WTC11 (cell line): ENCODE measurements around the gene CAMK2B. TPM values are rescaled to one million over a fixed set of nuclear protein-coding genes. Genes with fewer than 3 reads are reported as not detected.

Experiments
- ATAC-seq: fragments of 200-7000 bp; cut with Tn5 transposase; 2 replicates; pipeline ENCODE4 v1.10.0; 2021; ENCODE audit warnings: mild to moderate bottlenecking, moderate library complexity
- CTCF ChIA-PET: fragments of 300-600 bp; sonication (Branson Sonifier 250); formaldehyde crosslinking; loops from one replicate; lab custom pipeline; 2021; ENCODE audit warnings: antibody characterized with exemption; lab: Charles Lee
- POLR2A ChIA-PET: fragments of 350-600 bp; sonication (Branson Sonifier 250); formaldehyde crosslinking; loops from one replicate; lab custom pipeline; 2021; ENCODE audit warnings: antibody characterized with exemption; lab: Charles Lee
- DNase-seq: peaks from one replicate; pipeline ENCODE4 v3.0.0; 2021; ENCODE audit warnings: low spot score
- H3K27ac Mint-ChIP-seq: 2 replicates; pipeline ENCODE4 v1.8.0; 2021; ENCODE audit warnings: mixed read lengths
- H3K27me3 Mint-ChIP-seq: 2 replicates; pipeline ENCODE4 v1.8.0; 2021; ENCODE audit warnings: low read depth, mild to moderate bottlenecking, moderate library complexity, mixed read lengths
- H3K36me3 Mint-ChIP-seq: 2 replicates; pipeline ENCODE4 v1.8.0; 2021; ENCODE audit warnings: mixed read lengths
- H3K4me1 Mint-ChIP-seq: 2 replicates; pipeline ENCODE4 v1.8.0; 2022; ENCODE audit warnings: mixed read lengths
- H3K4me3 Mint-ChIP-seq: 2 replicates; pipeline ENCODE4 v1.8.0; 2021; ENCODE audit warnings: mild to moderate bottlenecking, moderate library complexity, mixed read lengths
- H3K9me3 Mint-ChIP-seq: 2 replicates; pipeline ENCODE4 v1.8.0; 2021; ENCODE audit warnings: mixed read lengths
- CREB1 ChIP-seq: sonication (generic); formaldehyde crosslinking; IDR thresholded peaks from 2 replicates; pipeline ENCODE4 v1.8.0; 2023; ENCODE audit warnings: mild to moderate bottlenecking, missing genetic modification reagents
- CREM ChIP-seq: sonication (generic); formaldehyde crosslinking; IDR thresholded peaks from 2 replicates; pipeline ENCODE4 v1.8.1; 2022; ENCODE audit warnings: mild to moderate bottlenecking, missing genetic modification reagents, moderate library complexity
- ELF4 ChIP-seq: sonication (generic); formaldehyde crosslinking; IDR thresholded peaks from 2 replicates; pipeline ENCODE4 v1.8.1; 2022; ENCODE audit warnings: low read depth, mild to moderate bottlenecking, moderate library complexity, missing genetic modification reagents
- ETV6 ChIP-seq: sonication (generic); formaldehyde crosslinking; IDR thresholded peaks from 2 replicates; pipeline ENCODE4 v1.8.1; 2022; ENCODE audit warnings: mild to moderate bottlenecking, missing genetic modification reagents
- FOXJ3 ChIP-seq: sonication (generic); formaldehyde crosslinking; IDR thresholded peaks from 2 replicates; pipeline ENCODE4 v1.9.0; 2021; ENCODE audit warnings: missing genetic modification reagents, mild to moderate bottlenecking, borderline replicate concordance
- GABPB1 ChIP-seq: sonication (generic); formaldehyde crosslinking; IDR thresholded peaks from 2 replicates; pipeline ENCODE4 v1.8.1; 2023; ENCODE audit warnings: mild to moderate bottlenecking, missing genetic modification reagents
- IRF2 ChIP-seq: sonication (generic); formaldehyde crosslinking; IDR thresholded peaks from 2 replicates; pipeline ENCODE4 v1.8.0; 2022; ENCODE audit warnings: low read depth, missing genetic modification reagents, borderline replicate concordance
- JUN ChIP-seq: sonication (generic); formaldehyde crosslinking; IDR thresholded peaks from 2 replicates; pipeline ENCODE4 v1.8.0; 2023; ENCODE audit warnings: mild to moderate bottlenecking, missing genetic modification reagents
- NR1H2 ChIP-seq: sonication (generic); formaldehyde crosslinking; IDR thresholded peaks from 2 replicates; pipeline ENCODE4 v1.9.0; 2021; ENCODE audit warnings: mild to moderate bottlenecking, moderate library complexity, missing genetic modification reagents
- NR2C2 ChIP-seq: sonication (generic); formaldehyde crosslinking; IDR thresholded peaks from 2 replicates; pipeline ENCODE4 v1.8.0; 2022; ENCODE audit warnings: mild to moderate bottlenecking, missing genetic modification reagents
- PRRX2 ChIP-seq: fragments of 250-450 bp; sonication (Bioruptor Pico); IDR thresholded peaks from 2 replicates; pipeline ENCODE4 v1.8.0; 2021; ENCODE audit warnings: mild to moderate bottlenecking
- RELA ChIP-seq: sonication (generic); formaldehyde crosslinking; IDR thresholded peaks from 2 replicates; pipeline ENCODE4 v1.8.1; 2022; ENCODE audit warnings: missing genetic modification reagents, mild to moderate bottlenecking, borderline replicate concordance
- ZNF232 ChIP-seq: sonication (generic); formaldehyde crosslinking; IDR thresholded peaks from 2 replicates; pipeline ENCODE4 v1.8.0; 2022; ENCODE audit warnings: mild to moderate bottlenecking, missing genetic modification reagents
- ZNF317 ChIP-seq: sonication (generic); formaldehyde crosslinking; IDR thresholded peaks from 2 replicates; pipeline ENCODE4 v1.8.1; 2023; ENCODE audit warnings: low read depth, mild to moderate bottlenecking, moderate library complexity, missing genetic modification reagents, borderline replicate concordance
- total RNA-seq: library from RNA; stranded (reverse); gene quantifications from 3 replicates; pipeline ENCODE4 v1.2.3, GENCODE V29; 2021
- TF ChIP-seq, protein P1 (sequence below): sonication (generic); formaldehyde crosslinking; conservative IDR thresholded peaks from 2 replicates; pipeline ENCODE4 v1.8.1; 2022; ENCODE audit warnings: mild to moderate bottlenecking, missing genetic modification reagents
- TF ChIP-seq, protein P2 (sequence below): fragments of 250-450 bp; sonication (Bioruptor Pico); IDR thresholded peaks from 2 replicates; pipeline ENCODE4 v1.8.0; 2021; ENCODE audit warnings: mild to moderate bottlenecking
- TF ChIP-seq, protein P3 (sequence below): sonication (generic); formaldehyde crosslinking; IDR thresholded peaks from 2 replicates; pipeline ENCODE4 v1.8.0; 2022; ENCODE audit warnings: mild to moderate bottlenecking, missing genetic modification reagents
- TF ChIP-seq, protein P4 (sequence below): fragments of 250-450 bp; sonication (Bioruptor Pico); IDR thresholded peaks from 2 replicates; pipeline ENCODE4 v1.9.0; 2021; ENCODE audit warnings: mild to moderate bottlenecking
- TF ChIP-seq, protein P5 (sequence below): fragments of 250-450 bp; sonication (Bioruptor Pico); IDR thresholded peaks from 2 replicates; pipeline ENCODE4 v1.9.0; 2021; ENCODE audit warnings: moderate library complexity, mild to moderate bottlenecking, inconsistent platforms, borderline replicate concordance
- TF ChIP-seq, protein P6 (sequence below): sonication (generic); formaldehyde crosslinking; IDR thresholded peaks from 2 replicates; pipeline ENCODE4 v1.8.1; 2023; ENCODE audit warnings: mild to moderate bottlenecking, missing genetic modification reagents, borderline replicate concordance
- TF ChIP-seq, protein P7 (sequence below): sonication (generic); formaldehyde crosslinking; IDR thresholded peaks from 2 replicates; pipeline ENCODE4 v1.8.1; 2023; ENCODE audit warnings: mild to moderate bottlenecking, missing genetic modification reagents

The CAMK2B gene
- total RNA-seq, 1 experiment from 2014 or later: 0.44 TPM

DNA sequence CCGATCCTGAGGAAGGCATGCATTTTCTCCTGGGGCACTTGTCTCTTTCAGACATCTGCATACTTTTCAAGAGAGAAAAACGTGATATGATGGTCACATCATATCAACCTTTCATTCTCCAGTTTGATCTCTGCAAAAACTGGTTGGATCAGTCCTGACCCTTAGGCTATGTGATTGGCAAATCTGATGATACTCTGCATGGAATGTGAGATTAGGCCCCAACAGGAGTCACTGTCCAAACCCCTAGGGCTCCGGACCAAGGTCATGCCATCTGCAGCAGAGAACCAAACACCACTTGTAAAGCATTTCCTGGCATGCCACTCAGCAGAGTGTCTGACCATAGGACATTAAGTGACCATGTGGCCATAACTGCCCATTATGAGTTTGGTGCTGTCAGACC is 144.8 kb downstream of the CAMK2B start:
- Mint-ChIP-seq H3K4me1 (peaks cover 8% of the 10 kb centered on the region), H3K4me3 (no peak overlapping the region), H3K9me3 (peaks cover 24% of the 10 kb centered on the region), H3K36me3 (peaks cover 3% of the 10 kb centered on the region), H3K27me3 (peaks cover 19% of the 10 kb centered on the region), H3K27ac (no peak overlapping the region)
- DNase-seq (no peak), ATAC-seq (no peak)
- CTCF ChIA-PET: no interaction called here
- no peak for TF ChIP-seq ZNF317 (CRISPR knock-in tag)
- no peak for TF ChIP-seq CREM (CRISPR knock-in tag)
- no peak for TF ChIP-seq FOXJ3 (CRISPR knock-in tag)
- no peak for TF ChIP-seq PRRX2 (CRISPR knock-in tag)
- TF ChIP-seq, protein P1, sequence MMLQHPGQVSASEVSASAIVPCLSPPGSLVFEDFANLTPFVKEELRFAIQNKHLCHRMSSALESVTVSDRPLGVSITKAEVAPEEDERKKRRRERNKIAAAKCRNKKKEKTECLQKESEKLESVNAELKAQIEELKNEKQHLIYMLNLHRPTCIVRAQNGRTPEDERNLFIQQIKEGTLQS: no peak
- TF ChIP-seq JUN (CRISPR knock-in tag): no peak
- TF ChIP-seq, protein P2, sequence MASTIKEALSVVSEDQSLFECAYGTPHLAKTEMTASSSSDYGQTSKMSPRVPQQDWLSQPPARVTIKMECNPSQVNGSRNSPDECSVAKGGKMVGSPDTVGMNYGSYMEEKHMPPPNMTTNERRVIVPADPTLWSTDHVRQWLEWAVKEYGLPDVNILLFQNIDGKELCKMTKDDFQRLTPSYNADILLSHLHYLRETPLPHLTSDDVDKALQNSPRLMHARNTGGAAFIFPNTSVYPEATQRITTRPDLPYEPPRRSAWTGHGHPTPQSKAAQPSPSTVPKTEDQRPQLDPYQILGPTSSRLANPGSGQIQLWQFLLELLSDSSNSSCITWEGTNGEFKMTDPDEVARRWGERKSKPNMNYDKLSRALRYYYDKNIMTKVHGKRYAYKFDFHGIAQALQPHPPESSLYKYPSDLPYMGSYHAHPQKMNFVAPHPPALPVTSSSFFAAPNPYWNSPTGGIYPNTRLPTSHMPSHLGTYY: no peak
- TF ChIP-seq GABPB1 (CRISPR knock-in tag): no peak
- TF ChIP-seq, protein P3, sequence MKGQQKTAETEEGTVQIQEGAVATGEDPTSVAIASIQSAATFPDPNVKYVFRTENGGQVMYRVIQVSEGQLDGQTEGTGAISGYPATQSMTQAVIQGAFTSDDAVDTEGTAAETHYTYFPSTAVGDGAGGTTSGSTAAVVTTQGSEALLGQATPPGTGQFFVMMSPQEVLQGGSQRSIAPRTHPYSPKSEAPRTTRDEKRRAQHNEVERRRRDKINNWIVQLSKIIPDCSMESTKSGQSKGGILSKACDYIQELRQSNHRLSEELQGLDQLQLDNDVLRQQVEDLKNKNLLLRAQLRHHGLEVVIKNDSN (CRISPR knock-in tag): no peak
- TF ChIP-seq RELA (CRISPR knock-in tag): no peak
- POLR2A ChIA-PET: no interaction called here

DNA sequence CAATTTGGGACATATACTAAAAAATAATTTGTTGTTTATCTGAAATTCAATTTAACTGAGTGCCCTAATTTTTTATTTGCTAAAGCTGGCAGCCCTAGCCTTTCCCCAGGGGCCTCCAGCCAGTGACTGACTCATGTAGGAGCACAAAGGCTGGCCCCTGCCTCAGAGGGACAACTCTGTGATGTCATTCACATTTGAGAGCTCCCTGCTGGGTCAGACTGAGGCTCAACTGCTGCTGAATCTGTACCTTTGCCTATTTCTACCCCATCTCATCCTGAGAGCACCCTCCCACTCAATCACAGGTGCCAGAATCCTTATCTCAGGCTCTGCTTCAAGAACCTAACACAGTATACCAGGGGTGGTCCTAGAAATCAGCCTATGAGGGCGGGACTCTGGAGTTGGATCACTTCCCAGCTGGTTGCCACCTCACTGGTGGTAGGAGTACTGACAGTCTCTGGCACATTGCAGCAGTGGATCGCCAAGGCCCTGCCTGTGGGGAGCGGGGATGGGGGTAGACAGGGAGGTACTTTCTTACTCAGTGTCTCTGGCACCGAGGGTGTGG is 147.7 kb downstream of the CAMK2B start:
- H3K27me3 Mint-ChIP-seq: peaks cover 17% of the 10 kb centered on the region
- ChIA-PET CTCF (interaction anchor here (1.5 kb wide), 1 partner anchor 158 kb away, joined by 4 read pairs; no protein-coding TSS in a partner anchor), POLR2A (no interaction called here)
- DNase-seq: no peak
- peaks cover 17% of the 10 kb centered on the region for H3K9me3 Mint-ChIP-seq
- H3K4me1 Mint-ChIP-seq: peaks cover 13% of the 10 kb centered on the region
- TF ChIP-seq ZNF232 (CRISPR knock-in tag) (no peak), CREB1 (no peak), ETV6 (CRISPR knock-in tag) (no peak), NR1H2 (no peak), PRRX2 (CRISPR knock-in tag) (no peak), ELF4 (CRISPR knock-in tag) (no peak), IRF2 (CRISPR knock-in tag) (no peak), NR2C2 (CRISPR knock-in tag) (no peak)
- TF ChIP-seq, protein P4, sequence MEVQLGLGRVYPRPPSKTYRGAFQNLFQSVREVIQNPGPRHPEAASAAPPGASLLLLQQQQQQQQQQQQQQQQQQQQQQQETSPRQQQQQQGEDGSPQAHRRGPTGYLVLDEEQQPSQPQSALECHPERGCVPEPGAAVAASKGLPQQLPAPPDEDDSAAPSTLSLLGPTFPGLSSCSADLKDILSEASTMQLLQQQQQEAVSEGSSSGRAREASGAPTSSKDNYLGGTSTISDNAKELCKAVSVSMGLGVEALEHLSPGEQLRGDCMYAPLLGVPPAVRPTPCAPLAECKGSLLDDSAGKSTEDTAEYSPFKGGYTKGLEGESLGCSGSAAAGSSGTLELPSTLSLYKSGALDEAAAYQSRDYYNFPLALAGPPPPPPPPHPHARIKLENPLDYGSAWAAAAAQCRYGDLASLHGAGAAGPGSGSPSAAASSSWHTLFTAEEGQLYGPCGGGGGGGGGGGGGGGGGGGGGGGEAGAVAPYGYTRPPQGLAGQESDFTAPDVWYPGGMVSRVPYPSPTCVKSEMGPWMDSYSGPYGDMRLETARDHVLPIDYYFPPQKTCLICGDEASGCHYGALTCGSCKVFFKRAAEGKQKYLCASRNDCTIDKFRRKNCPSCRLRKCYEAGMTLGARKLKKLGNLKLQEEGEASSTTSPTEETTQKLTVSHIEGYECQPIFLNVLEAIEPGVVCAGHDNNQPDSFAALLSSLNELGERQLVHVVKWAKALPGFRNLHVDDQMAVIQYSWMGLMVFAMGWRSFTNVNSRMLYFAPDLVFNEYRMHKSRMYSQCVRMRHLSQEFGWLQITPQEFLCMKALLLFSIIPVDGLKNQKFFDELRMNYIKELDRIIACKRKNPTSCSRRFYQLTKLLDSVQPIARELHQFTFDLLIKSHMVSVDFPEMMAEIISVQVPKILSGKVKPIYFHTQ: no peak
- TF ChIP-seq, protein P5, sequence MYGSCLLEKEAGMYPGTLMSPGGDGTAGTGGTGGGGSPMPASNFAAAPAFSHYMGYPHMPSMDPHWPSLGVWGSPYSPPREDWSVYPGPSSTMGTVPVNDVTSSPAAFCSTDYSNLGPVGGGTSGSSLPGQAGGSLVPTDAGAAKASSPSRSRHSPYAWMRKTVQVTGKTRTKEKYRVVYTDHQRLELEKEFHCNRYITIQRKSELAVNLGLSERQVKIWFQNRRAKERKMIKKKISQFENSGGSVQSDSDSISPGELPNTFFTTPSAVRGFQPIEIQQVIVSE (CRISPR knock-in tag): no peak
- TF ChIP-seq, protein P2: no peak
- TF ChIP-seq, protein P6, sequence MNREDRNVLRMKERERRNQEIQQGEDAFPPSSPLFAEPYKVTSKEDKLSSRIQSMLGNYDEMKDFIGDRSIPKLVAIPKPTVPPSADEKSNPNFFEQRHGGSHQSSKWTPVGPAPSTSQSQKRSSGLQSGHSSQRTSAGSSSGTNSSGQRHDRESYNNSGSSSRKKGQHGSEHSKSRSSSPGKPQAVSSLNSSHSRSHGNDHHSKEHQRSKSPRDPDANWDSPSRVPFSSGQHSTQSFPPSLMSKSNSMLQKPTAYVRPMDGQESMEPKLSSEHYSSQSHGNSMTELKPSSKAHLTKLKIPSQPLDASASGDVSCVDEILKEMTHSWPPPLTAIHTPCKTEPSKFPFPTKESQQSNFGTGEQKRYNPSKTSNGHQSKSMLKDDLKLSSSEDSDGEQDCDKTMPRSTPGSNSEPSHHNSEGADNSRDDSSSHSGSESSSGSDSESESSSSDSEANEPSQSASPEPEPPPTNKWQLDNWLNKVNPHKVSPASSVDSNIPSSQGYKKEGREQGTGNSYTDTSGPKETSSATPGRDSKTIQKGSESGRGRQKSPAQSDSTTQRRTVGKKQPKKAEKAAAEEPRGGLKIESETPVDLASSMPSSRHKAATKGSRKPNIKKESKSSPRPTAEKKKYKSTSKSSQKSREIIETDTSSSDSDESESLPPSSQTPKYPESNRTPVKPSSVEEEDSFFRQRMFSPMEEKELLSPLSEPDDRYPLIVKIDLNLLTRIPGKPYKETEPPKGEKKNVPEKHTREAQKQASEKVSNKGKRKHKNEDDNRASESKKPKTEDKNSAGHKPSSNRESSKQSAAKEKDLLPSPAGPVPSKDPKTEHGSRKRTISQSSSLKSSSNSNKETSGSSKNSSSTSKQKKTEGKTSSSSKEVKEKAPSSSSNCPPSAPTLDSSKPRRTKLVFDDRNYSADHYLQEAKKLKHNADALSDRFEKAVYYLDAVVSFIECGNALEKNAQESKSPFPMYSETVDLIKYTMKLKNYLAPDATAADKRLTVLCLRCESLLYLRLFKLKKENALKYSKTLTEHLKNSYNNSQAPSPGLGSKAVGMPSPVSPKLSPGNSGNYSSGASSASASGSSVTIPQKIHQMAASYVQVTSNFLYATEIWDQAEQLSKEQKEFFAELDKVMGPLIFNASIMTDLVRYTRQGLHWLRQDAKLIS (CRISPR knock-in tag): no peak
- TF ChIP-seq, protein P7, sequence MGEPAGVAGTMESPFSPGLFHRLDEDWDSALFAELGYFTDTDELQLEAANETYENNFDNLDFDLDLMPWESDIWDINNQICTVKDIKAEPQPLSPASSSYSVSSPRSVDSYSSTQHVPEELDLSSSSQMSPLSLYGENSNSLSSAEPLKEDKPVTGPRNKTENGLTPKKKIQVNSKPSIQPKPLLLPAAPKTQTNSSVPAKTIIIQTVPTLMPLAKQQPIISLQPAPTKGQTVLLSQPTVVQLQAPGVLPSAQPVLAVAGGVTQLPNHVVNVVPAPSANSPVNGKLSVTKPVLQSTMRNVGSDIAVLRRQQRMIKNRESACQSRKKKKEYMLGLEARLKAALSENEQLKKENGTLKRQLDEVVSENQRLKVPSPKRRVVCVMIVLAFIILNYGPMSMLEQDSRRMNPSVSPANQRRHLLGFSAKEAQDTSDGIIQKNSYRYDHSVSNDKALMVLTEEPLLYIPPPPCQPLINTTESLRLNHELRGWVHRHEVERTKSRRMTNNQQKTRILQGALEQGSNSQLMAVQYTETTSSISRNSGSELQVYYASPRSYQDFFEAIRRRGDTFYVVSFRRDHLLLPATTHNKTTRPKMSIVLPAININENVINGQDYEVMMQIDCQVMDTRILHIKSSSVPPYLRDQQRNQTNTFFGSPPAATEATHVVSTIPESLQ (CRISPR knock-in tag): no peak
- H3K36me3 Mint-ChIP-seq: no peaks in the 10 kb centered on the region; the same call in 1 of the 2 replicates
- no peak overlapping the region for H3K27ac Mint-ChIP-seq
- no peak for ATAC-seq
- H3K4me3 Mint-ChIP-seq: no peak overlapping the region
